ENCODE results near the gene IDH3G.

The IDH3G gene

DNA sequence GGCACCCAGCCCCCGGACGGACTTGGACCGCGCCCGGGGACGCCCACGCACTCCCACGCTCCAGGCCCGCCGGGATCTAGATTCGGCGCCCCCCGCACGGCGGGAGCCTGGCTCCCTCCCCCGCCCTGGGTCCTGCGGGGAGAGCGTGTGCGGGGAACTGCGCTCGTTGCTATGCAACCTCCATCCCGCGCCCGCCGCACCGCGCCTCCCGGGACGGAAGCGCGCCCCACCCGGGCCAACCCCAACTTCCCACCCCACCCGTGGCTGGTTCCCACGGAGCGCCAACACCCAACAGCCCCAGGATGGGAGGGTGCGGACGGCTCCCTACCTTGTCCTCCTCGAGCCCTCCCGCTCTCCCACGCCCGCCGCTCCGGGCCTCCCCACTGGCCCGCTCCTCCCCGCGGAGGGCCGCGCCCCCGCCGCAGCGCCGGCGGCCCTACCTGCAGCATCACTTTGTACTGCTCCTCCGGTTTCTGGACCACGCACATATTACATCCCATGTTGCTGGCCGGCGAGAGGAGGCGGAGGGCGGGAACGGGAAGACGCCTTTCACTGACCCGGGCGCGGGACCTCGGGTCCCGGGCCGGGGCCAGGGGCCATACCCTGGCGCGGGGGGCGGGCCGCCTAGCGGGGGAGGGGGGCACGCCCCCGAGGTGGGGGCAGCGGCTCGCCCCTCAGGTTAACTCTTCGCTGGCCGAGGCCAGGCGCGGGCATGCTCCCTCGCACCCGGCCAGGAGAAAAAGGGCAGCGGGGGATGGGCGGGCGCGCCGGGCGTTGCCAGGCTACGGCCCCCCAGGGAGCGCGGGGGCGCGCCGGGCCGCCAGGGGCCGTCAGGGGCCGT is 35.8 kb upstream of the IDH3G start, which contains the start of gene PDZD4:
TSS of gene PDZD4 (minus strand) at position 746 of the 841 bp plus-strand sequence. CDS start at position 500, 246 bp downstream.
- ChIA-PET CTCF (no interaction called here), POLR2A (no interaction called here)
- DNase-seq (ENCODE audit: low read depth, low spot score): no peak
- H3K4me3 ChIP-seq (ENCODE audit: low read depth, low read length): no peak within 1 kb of the TSS
- TF ChIP-seq, protein P1, sequence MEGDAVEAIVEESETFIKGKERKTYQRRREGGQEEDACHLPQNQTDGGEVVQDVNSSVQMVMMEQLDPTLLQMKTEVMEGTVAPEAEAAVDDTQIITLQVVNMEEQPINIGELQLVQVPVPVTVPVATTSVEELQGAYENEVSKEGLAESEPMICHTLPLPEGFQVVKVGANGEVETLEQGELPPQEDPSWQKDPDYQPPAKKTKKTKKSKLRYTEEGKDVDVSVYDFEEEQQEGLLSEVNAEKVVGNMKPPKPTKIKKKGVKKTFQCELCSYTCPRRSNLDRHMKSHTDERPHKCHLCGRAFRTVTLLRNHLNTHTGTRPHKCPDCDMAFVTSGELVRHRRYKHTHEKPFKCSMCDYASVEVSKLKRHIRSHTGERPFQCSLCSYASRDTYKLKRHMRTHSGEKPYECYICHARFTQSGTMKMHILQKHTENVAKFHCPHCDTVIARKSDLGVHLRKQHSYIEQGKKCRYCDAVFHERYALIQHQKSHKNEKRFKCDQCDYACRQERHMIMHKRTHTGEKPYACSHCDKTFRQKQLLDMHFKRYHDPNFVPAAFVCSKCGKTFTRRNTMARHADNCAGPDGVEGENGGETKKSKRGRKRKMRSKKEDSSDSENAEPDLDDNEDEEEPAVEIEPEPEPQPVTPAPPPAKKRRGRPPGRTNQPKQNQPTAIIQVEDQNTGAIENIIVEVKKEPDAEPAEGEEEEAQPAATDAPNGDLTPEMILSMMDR (IDR thresholded peaks at IDR 0.05; ENCODE audit: insufficient read depth, low read length, missing control alignments): no peak

DNA sequence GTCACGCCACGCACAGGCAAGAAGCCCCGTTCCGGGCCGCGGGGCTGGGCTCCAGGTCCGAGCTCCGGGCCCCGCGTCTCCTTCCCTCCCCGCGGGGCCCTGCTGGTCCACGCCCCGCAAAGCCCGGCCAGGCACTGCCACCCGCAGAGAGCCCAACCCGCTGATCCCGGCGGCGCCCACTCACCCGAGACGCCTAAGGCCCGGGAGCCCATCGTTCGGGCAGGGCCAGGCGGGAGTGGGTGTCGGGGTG is 35.3 kb upstream of the IDH3G start:
- ChIA-PET POLR2A (no interaction called here), CTCF (no interaction called here)
- H3K4me3 ChIP-seq (ENCODE audit: low read depth, low read length): no peak overlapping the region
- TF ChIP-seq, protein P1 (IDR thresholded peaks at IDR 0.05; ENCODE audit: insufficient read depth, low read length, missing control alignments): no peak
- DNase-seq (ENCODE audit: low read depth, low spot score): no peak

DNA sequence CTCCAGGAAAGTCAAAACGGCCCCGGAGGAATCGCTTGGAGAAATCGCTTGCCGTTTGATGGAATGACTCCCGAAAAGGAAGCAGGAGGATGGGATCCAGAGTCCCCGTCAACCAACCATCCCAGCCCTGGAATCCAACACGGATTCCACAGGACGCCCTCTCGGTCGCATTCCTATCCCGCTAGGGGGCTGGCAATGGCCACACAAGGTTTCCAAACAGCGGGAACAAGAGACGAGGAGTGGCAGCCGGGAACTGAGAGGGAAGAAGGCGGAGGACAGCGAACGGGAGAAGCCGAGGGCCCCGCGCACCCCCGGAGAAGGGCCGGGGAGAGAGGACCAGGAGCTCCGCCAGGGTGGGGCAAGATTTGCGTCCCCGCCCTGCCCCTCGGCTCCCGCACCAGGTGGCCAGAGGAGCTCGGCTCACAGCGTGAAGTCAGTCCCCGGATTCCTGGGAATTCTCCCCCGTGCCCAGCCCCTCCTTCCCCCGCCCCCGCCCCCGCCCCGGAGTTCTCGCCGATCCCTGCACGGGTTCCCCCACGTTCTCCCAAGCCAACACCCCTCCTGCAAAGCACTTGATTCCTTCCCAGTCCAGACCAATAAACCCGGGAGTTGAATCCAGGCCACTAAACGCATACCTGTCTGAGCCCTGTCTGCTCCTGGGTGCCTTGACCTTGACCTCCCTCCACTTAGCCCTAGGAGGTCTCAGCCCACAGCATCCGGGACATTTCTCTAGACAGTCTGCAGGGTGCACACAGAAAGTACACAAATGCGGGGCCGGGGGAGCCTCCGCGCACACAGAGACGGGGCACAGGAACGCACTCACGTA is 34.8 kb upstream of the IDH3G start:
- DNase-seq (ENCODE audit: low read depth, low spot score): no peak
- CTCF ChIA-PET: no interaction called here
- no peak overlapping the region for H3K4me3 ChIP-seq (ENCODE audit: low read depth, low read length)

DNA sequence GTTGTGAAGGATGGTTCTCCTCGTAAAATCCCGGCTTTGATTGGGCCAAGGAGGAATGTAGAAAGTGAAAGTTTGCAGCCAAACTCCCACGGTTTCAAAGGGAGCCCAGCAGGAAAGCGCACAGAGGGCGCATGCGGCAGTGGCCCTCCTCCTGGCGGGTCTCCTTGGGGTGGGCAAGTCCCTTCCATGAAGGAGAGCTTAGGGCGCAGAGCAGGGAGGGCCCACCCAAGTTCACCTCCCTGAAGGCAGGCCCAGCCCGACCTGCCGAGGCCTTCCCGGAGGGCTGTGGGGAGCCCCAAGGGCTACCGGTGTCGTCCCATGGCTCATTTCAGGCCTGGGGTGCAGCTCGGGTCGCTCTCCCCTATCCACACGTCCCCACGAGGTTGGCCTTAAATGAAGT is 34.1 kb upstream of the IDH3G start:
- TF ChIP-seq, protein P1 (IDR thresholded peaks at IDR 0.05; ENCODE audit: insufficient read depth, low read length, missing control alignments): no peak
- DNase-seq (ENCODE audit: low read depth, low spot score): no peak
- no peak overlapping the region for H3K4me3 ChIP-seq (ENCODE audit: low read depth, low read length)
- ChIA-PET CTCF (interaction anchor here (1.0 kb wide), 1 partner anchor 119 kb away, joined by 3 read pairs; no protein-coding TSS in a partner anchor), POLR2A (no interaction called here)

More for the DNA sequence above, 34.8 kb upstream of the IDH3G start:
- POLR2A ChIA-PET: no interaction called here
- TF ChIP-seq, protein P1 (IDR thresholded peaks at IDR 0.05; ENCODE audit: insufficient read depth, low read length, missing control alignments): no peak

DNA sequence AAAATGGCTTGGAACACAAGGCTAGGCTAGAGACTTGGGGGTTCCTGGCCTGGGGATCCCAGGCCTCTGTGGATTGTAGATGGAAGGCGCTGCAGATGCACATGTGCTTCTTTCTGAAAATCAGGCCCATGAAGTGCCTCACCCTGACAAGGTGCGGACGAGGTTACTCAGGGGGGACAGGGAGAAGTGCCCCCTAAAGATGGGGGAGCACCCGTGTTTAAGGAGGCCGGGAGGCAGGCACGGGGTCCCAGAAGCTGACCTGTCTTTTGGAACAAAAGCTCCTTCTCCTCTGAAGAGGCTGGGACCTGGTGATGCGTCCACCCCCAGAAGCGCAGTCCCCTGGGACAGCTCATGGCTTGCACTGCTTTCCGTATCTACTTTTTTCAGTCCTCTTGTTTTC is 33.7 kb upstream of the IDH3G start:
- POLR2A ChIA-PET: no interaction called here
- TF ChIP-seq, protein P1 (IDR thresholded peaks at IDR 0.05; ENCODE audit: insufficient read depth, low read length, missing control alignments): no peak
- DNase-seq (ENCODE audit: low read depth, low spot score): no peak
- H3K4me3 ChIP-seq (ENCODE audit: low read depth, low read length): no peak overlapping the region
- CTCF ChIA-PET: interaction anchor here (1.0 kb wide), 1 partner anchor 119 kb away, joined by 3 read pairs; no protein-coding TSS in a partner anchor

DNA sequence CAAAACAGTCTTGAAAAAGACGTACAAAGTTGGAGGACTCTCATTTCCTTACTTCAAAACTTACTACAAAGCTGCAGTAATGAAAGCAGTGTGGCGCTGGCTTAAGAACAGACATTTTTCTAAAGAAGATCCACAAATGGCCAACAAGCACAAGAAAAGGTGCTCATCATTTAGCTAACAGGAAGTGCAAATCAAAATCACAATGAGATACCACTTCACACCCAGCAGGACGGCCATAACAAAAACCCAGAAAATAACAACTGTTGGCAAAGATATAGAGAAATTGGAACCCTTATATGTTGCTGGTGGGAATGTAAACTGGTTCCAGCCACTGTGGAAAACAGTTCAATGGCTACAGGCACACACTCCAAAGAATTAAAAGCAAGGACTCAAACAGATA is 32.8 kb upstream of the IDH3G start:
- ChIA-PET CTCF (interaction anchor here (1.0 kb wide), 1 partner anchor 120 kb away, joined by 3 read pairs; no protein-coding TSS in a partner anchor), POLR2A (no interaction called here)
- TF ChIP-seq, protein P1 (IDR thresholded peaks at IDR 0.05; ENCODE audit: insufficient read depth, low read length, missing control alignments): no peak
- H3K4me3 ChIP-seq (ENCODE audit: low read depth, low read length): no peak overlapping the region
- no peak for DNase-seq (ENCODE audit: low read depth, low spot score)
